ENCODE results near the gene PXDN.

GRCh38 chr2:1660656-1661640, 83.4 kb downstream of the PXDN start:
- TF ChIP-seq CHD4 (IDR thresholded peaks at IDR 0.05) = no peak
- TF ChIP-seq EP300 (IDR thresholded peaks at IDR 0.05; ENCODE audit: borderline replicate concordance in 1 of 2, control insufficient read depth in 1 of 2, low read depth in 2 of 2, low read length in 2 of 2) = no peak
- no peak for TF ChIP-seq ATF2 (IDR thresholded peaks at IDR 0.05; ENCODE audit: low read length)
- no peak for TF ChIP-seq BCL11A (IDR thresholded peaks at IDR 0.05; ENCODE audit: low read depth, low read length)
- no peak for TF ChIP-seq CTCF (IDR thresholded peaks at IDR 0.05 in 2 of 3, conservative IDR thresholded peaks at IDR 0.05 in 1 of 3; ENCODE audit: control insufficient read depth in 2 of 3, extremely low read depth in 1 of 3, insufficient read depth in 1 of 3, low read depth in 3 of 3, low read length in 3 of 3)
- no peak for TF ChIP-seq JUND (IDR thresholded peaks at IDR 0.05; ENCODE audit: low read depth, low read length)
- no peak for TF ChIP-seq PML (IDR thresholded peaks at IDR 0.05; ENCODE audit: low read length)

Data from GM12878 (cell line).